HG03039 (cell line): ENCODE results near the gene GAGE12F.
"Not testable (repeated sequence)": the region's sequence is repeated elsewhere in the genome, so short reads cannot be mapped to it uniquely, and the experiment has no call there.

ENCODE experiments used
- ATAC-seq: cut with Tn5 transposase; IDR thresholded peaks from one replicate; pipeline ENCODE4 v1.9.1; 2021; ENCODE audit warnings: mild to moderate bottlenecking, moderate library complexity; ENCODE audit not compliant: unreplicated experiment

The GAGE12F gene, protein sequence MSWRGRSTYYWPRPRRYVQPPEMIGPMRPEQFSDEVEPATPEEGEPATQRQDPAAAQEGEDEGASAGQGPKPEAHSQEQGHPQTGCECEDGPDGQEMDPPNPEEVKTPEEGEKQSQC

DNA sequence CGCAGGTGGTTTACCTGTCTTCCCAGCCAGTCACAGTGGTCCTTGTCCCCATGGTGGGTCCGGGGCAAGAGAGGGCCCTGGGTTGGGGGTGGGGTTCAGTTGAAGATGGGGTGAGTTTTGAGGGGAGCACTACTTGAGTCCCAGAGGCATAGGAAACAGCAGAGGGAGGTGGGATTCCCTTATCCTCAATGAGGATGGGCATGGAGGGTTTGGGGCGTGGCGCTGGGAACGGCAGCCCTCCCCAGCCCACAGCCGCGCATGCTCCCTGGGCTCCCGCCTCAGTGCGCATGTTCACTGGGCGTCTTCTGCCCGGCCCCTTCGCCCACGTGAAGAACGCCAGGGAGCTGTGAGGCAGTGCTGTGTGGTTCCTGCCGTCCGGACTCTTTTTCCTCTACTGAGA is at the start of gene GAGE12F:
TSS of gene GAGE12F (plus strand) at position 301 of the 400 bp plus-strand sequence. CDS start 1,155 bp downstream, outside the sequence.
- ATAC-seq = not testable (repeated sequence)

- ATAC-seq = not testable (repeated sequence)
These were observed 28.8 kb upstream of the GAGE12F start, which contains the start of gene GAGE12C for GRCh38 chrX:49531877-49532276. Gene GAGE12C, plus strand, starts transcription at chrX:49532177. Its CDS starts 1,155 bp downstream, at chrX:49533332.

DNA sequence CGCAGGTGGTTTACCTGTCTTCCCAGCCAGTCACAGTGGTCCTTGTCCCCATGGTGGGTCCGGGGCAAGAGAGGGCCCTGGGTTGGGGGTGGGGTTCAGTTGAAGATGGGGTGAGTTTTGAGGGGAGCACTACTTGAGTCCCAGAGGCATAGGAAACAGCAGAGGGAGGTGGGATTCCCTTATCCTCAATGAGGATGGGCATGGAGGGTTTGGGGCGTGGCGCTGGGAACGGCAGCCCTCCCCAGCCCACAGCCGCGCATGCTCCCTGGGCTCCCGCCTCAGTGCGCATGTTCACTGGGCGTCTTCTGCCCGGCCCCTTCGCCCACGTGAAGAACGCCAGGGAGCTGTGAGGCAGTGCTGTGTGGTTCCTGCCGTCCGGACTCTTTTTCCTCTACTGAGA is 19.2 kb upstream of the GAGE12F start, which contains the start of gene GAGE12D:
TSS of gene GAGE12D (plus strand) at position 301 of the 400 bp plus-strand sequence. CDS start 1,155 bp downstream, outside the sequence.
- ATAC-seq = not testable (repeated sequence)

- ATAC-seq = not testable (repeated sequence)
These were observed 9.7 kb upstream of the GAGE12F start, which contains the start of gene GAGE12E for GRCh38 chrX:49550989-49551388. Gene GAGE12E, plus strand, starts transcription at chrX:49551289. Its CDS starts 1,155 bp downstream, at chrX:49552444.

DNA sequence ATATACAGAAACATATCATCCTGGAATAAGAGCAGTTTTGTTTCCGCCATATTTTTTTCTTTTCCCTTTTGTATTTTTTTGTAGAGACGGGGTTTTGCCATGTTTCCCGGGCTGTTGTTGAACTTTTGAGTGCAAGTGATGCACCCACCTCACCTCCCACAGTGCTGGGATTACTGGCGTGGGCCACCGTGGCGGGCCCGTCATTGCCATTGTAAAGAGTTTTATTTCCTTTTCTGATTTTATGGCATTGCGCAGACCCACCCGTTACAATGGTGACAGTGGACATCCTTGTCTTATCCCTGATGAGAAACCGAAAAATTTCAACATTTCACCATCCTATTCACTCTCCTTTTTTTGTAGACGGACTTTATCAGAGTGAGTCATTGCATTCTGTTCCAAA is 8.1 kb downstream of the GAGE12F start:
- ATAC-seq = not testable (repeated sequence)

- not testable (repeated sequence) for ATAC-seq
These were observed 8.5 kb downstream of the GAGE12F start for GRCh38 chrX:49569152-49569551.

DNA sequence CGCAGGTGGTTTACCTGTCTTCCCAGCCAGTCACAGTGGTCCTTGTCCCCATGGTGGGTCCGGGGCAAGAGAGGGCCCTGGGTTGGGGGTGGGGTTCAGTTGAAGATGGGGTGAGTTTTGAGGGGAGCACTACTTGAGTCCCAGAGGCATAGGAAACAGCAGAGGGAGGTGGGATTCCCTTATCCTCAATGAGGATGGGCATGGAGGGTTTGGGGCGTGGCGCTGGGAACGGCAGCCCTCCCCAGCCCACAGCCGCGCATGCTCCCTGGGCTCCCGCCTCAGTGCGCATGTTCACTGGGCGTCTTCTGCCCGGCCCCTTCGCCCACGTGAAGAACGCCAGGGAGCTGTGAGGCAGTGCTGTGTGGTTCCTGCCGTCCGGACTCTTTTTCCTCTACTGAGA is 9.5 kb downstream of the GAGE12F start, which contains the start of gene GAGE12G:
TSS of gene GAGE12G (plus strand) at position 301 of the 400 bp plus-strand sequence. CDS start 1,155 bp downstream, outside the sequence.
- not testable (repeated sequence) for ATAC-seq

GRCh38 chrX:49579649-49580048 is 19.0 kb downstream of the GAGE12F start, which contains the start of gene GAGE12H:
Gene GAGE12H, plus strand, starts transcription at chrX:49579949. Its CDS starts 1,155 bp downstream, at chrX:49581104.
- ATAC-seq = not testable (repeated sequence)

GRCh38 chrX:49589196-49589595 is 28.6 kb downstream of the GAGE12F start, which contains the start of gene GAGE2A:
Gene GAGE2A, plus strand, starts transcription at chrX:49589496. Its CDS starts 1,155 bp downstream, at chrX:49590651.
- not testable (repeated sequence) for ATAC-seq

DNA sequence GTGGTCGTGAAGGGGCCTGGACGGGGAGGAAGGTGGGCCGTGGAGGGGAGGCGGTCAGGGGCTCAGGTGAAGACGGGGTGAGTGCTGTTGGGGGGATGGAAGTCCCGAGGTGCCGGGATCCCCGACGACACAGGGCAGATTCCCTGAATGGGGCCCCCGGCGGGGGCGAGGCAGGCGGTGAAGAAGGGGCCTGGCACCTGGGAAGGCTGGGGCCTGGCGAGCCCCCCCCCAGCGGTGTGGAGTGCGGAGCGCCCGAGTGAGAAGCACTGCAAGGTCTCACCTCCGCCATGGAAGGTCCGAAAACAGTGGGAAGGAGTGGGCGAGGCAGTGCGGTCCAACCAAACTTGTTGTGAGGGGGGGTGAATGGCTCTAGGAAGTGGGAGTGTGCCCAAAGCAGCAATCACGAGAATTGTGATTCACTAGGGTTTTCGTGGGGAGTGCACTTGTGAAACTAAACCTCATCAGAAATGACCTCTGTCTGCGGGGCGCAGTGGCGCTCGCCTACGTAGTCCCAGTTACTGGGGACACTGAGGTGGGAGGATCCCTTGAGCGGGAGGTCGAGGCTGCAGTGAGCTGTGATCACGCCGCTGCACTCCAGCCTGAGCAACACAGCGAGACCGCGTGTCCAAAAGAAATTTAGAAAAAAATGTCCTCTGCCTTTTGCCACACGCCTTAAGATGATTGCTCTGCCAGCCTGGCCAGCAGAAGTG is 29.3 kb downstream of the GAGE12F start:
- ATAC-seq = not testable (repeated sequence)

DNA sequence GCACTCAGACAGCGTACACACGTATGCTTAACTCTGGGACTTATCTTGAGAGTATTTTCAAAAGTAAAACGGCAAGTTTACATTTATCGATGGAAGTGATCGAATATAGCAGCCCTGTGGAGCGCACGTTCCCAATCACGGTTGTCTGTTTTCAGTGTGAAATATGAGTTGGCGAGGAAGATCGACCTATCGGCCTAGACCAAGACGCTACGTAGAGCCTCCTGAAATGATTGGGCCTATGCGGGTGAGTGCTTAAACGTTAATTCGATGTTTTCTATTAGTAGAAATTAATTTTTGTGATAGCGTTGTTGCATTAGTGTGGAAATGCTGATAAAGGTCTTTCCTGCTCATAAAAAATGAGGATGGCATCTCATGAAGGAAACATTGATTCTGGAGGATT is 29.8 kb downstream of the GAGE12F start:
- not testable (repeated sequence) for ATAC-seq

GRCh38 chrX:49598720-49599119 is 38.1 kb downstream of the GAGE12F start, which contains the start of gene GAGE1:
Gene GAGE1, plus strand, starts transcription at chrX:49599020. Its CDS starts 1,155 bp downstream, at chrX:49600175.
- ATAC-seq = not testable (repeated sequence)

DNA sequence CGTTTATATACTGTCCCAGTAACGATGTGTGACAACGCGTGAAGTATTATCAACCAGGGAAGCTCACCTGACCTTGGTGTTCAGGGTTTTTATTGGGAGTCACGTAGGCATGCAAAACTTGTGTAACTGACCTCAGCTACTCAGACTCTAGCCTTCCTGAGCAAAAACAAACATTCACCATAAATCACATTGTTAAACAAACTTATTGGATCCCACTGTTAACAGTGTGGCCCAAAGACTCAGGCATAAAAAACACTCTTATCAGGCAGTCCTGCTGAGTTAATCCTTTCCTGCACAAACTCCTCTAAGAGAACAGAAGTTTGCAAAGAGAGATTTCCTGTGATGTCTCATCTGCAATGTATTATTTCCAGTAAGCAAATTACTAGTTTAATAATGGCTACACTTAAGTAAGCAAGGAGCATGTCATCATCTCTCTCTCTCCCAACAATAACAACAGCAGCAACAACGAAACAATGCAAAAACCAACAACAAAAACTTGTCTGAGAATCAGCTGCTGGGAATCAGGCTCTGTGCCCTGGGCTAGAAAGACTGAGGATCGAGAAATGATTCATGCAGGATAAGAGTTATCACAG is 50.2 kb downstream of the GAGE12F start:
- ATAC-seq = no peak
